Myocyte (in vitro differentiated cells): Measurements from ENCODE around the gene DHRS11. TPM values are rescaled to one million over a fixed set of nuclear protein-coding genes. Genes with fewer than 3 reads are reported as not detected.
A peak's percentile ranks its signal among the peaks of the same experiment; 100 is the strongest.

Source experiments
- DNase-seq: peaks from one replicate; pipeline ENCODE4 v3.0.0-alpha.2; 2012; ENCODE audit warnings: low read depth
- polyA plus RNA-seq: library from polyadenylated mRNA; unstranded; fragments of >200 nt; gene quantifications from one replicate; pipeline ENCODE4 v1.2.1, GENCODE V29; 2012; ENCODE audit warnings: missing spikeins
- total RNA-seq: library from RNA; depleted of rRNA; stranded (reverse); fragments of >200 nt; gene quantifications from 2 replicates; pipeline ENCODE4 v1.2.3, GENCODE V29; 2014

The DHRS11 gene
- 5.7 and 7.0 TPM in 2 replicates for total RNA-seq
- polyA plus RNA-seq = 6.4 TPM

GRCh38 chr17:36591434-36592315, at the start of gene DHRS11:
Gene DHRS11, plus strand, starts transcription at chr17:36591879. Its CDS starts 131 bp downstream, at chr17:36592010.
- DNase-seq = peak; percentile 82

GRCh38 chr17:36542755-36543154, 48.9 kb upstream of the DHRS11 start:
- no peak for DNase-seq

- DNase-seq = peak; percentile 68
These were observed 47.7 kb upstream of the DHRS11 start for GRCh38 chr17:36544044-36544306.

- peak; percentile 95 for DNase-seq
These were observed 47.2 kb upstream of the DHRS11 start, which contains the start of gene GGNBP2 for GRCh38 chr17:36544307-36545076. Gene GGNBP2, plus strand, starts transcription at chr17:36544919. Its CDS starts 806 bp downstream, at chr17:36545725.

- no peak for DNase-seq
These were observed 46.6 kb upstream of the DHRS11 start for GRCh38 chr17:36545077-36545464.

- peak; percentile 98 for DNase-seq
These were observed 45.9 kb upstream of the DHRS11 start for GRCh38 chr17:36545465-36546417.

GRCh38 chr17:36546418-36547093, 45.1 kb upstream of the DHRS11 start:
- no peak for DNase-seq

GRCh38 chr17:36547776-36548175, 43.9 kb upstream of the DHRS11 start:
- no peak for DNase-seq

- no peak for DNase-seq
These were observed 40.9 kb upstream of the DHRS11 start for GRCh38 chr17:36550491-36551417.

GRCh38 chr17:36553459-36553858, 38.2 kb upstream of the DHRS11 start:
- DNase-seq = no peak

- no peak for DNase-seq
These were observed 25.6 kb upstream of the DHRS11 start for GRCh38 chr17:36566081-36566480.

GRCh38 chr17:36575028-36575427, 16.7 kb upstream of the DHRS11 start:
- DNase-seq = no peak

GRCh38 chr17:36576793-36577192, 14.9 kb upstream of the DHRS11 start:
- DNase-seq = no peak

GRCh38 chr17:36578671-36579070, 13.0 kb upstream of the DHRS11 start:
- DNase-seq = no peak

- DNase-seq = no peak
These were observed 7.9 kb upstream of the DHRS11 start for GRCh38 chr17:36583787-36584186.

GRCh38 chr17:36586138-36586537, 5.5 kb upstream of the DHRS11 start:
- no peak for DNase-seq

GRCh38 chr17:36590082-36590481, 1.6 kb upstream of the DHRS11 start:
- DNase-seq = peak; percentile 73

GRCh38 chr17:36592316-36592715, 637 bp downstream of the DHRS11 start:
- DNase-seq = peak; percentile 24

GRCh38 chr17:36592716-36593321, 1.1 kb downstream of the DHRS11 start:
- no peak for DNase-seq
